H9 (cell line): ENCODE data around the gene KCNK5. TPM values are rescaled to one million over a fixed set of nuclear protein-coding genes. Genes with fewer than 3 reads are reported as not detected.

Experiments used
- DNase-seq: peaks from one replicate; pipeline ENCODE4 v3.0.0-alpha.2; 2017
- H2AFZ ChIP-seq: one replicate; pipeline ENCODE4 v1.6.1; 2013; ENCODE audit warnings: mild to moderate bottlenecking, low read length, control low read depth, moderate library complexity
- H2AK5ac ChIP-seq: 2 replicates; pipeline ENCODE4 v1.6.1; 2013; ENCODE audit warnings: low read length, control low read depth, mixed read lengths; ENCODE audit not compliant: insufficient read length
- H2BK120ac ChIP-seq: one replicate; pipeline ENCODE4 v1.6.1; 2013; ENCODE audit warnings: low read depth, mild to moderate bottlenecking, low read length, control low read depth, inconsistent platforms; ENCODE audit not compliant: poor library complexity, severe bottlenecking
- H2BK12ac ChIP-seq: 2 replicates; pipeline ENCODE4 v1.6.1; 2013; ENCODE audit warnings: low read length, control low read depth, mixed read lengths, low read depth; ENCODE audit not compliant: insufficient read length
- H2BK15ac ChIP-seq: 2 replicates; pipeline ENCODE4 v1.6.1; 2013; ENCODE audit warnings: low read depth, low read length, control low read depth
- H2BK20ac ChIP-seq: one replicate; pipeline ENCODE4 v1.6.1; 2013; ENCODE audit warnings: low read depth, mild to moderate bottlenecking, low read length, control low read depth, inconsistent platforms; ENCODE audit not compliant: poor library complexity, severe bottlenecking
- H2BK5ac ChIP-seq: 2 replicates; pipeline ENCODE4 v1.6.1; 2013; ENCODE audit warnings: low read length, control low read depth, mixed read lengths; ENCODE audit not compliant: insufficient read length
- H3K14ac ChIP-seq: 2 replicates; pipeline ENCODE4 v1.6.1; 2013; ENCODE audit warnings: low read length, control low read depth; ENCODE audit not compliant: insufficient read depth
- H3K18ac ChIP-seq: 2 replicates; pipeline ENCODE4 v1.6.1; 2013; ENCODE audit warnings: low read depth, mild to moderate bottlenecking, mixed read lengths, low read length, control low read depth; ENCODE audit not compliant: insufficient read length
- H3K23ac ChIP-seq: 2 replicates; pipeline ENCODE4 v1.6.1; 2013; ENCODE audit warnings: low read length, control low read depth, mixed read lengths, low read depth; ENCODE audit not compliant: insufficient read length
- H3K23me2 ChIP-seq: 2 replicates; pipeline ENCODE4 v1.6.1; 2013; ENCODE audit warnings: low read depth, mild to moderate bottlenecking, mixed read lengths, low read length, control low read depth; ENCODE audit not compliant: insufficient read length, poor library complexity, severe bottlenecking
- H3K27ac ChIP-seq: 2 replicates; pipeline ENCODE4 v1.5.1; 2013; ENCODE audit warnings: low read length, control low read depth, mixed read lengths, low read depth; ENCODE audit not compliant: insufficient read length
- H3K27me3 ChIP-seq: 2 replicates; pipeline ENCODE4 v1.6.1; 2013; ENCODE audit warnings: low read length, control low read depth, inconsistent platforms; ENCODE audit not compliant: insufficient read depth
- H3K4ac ChIP-seq: 2 replicates; pipeline ENCODE4 v1.6.1; 2013; ENCODE audit warnings: low read depth, mild to moderate bottlenecking, control low read depth, inconsistent platforms, low read length, moderate library complexity
- H3K4me1 ChIP-seq: 2 replicates; pipeline ENCODE4 v1.6.1; 2013; ENCODE audit warnings: low read length, control low read depth, inconsistent platforms; ENCODE audit not compliant: insufficient read depth
- H3K4me2 ChIP-seq: 2 replicates; pipeline ENCODE4 v1.6.1; 2013; ENCODE audit warnings: low read length, control low read depth, mixed read lengths; ENCODE audit not compliant: insufficient read length, insufficient read depth
- H3K56ac ChIP-seq: 2 replicates; pipeline ENCODE4 v1.6.1; 2013; ENCODE audit warnings: low read depth, mild to moderate bottlenecking, mixed read lengths, low read length, control low read depth; ENCODE audit not compliant: insufficient read length
- H3K79me1 ChIP-seq: 2 replicates; pipeline ENCODE4 v1.6.1; 2013; ENCODE audit warnings: low read depth, mild to moderate bottlenecking, moderate library complexity, low read length, control low read depth, inconsistent platforms; ENCODE audit not compliant: insufficient read depth, poor library complexity, severe bottlenecking
- H3K79me2 ChIP-seq: 2 replicates; pipeline ENCODE4 v1.6.1; 2013; ENCODE audit warnings: low read length, control low read depth, inconsistent platforms; ENCODE audit not compliant: insufficient read depth
- H3K9ac ChIP-seq: 2 replicates; pipeline ENCODE4 v1.6.1; 2013; ENCODE audit warnings: low read length, control low read depth, mixed read lengths; ENCODE audit not compliant: insufficient read length; ENCODE audit errors: extremely low read depth
- H3K9me3 ChIP-seq: one replicate; pipeline ENCODE4 v1.6.1; 2013; ENCODE audit warnings: low read depth, low read length, inconsistent platforms; ENCODE audit not compliant: control insufficient read depth
- H3T11ph ChIP-seq: one replicate; pipeline ENCODE4 v1.6.1; 2013; ENCODE audit warnings: mild to moderate bottlenecking, low read length, control low read depth, inconsistent platforms
- H4K20me1 ChIP-seq: one replicate; pipeline ENCODE4 v1.6.1; 2013; ENCODE audit not compliant: control insufficient read depth, insufficient read length, insufficient read depth
- H4K5ac ChIP-seq: 2 replicates; pipeline ENCODE4 v1.6.1; 2013; ENCODE audit warnings: low read depth, mild to moderate bottlenecking, mixed read lengths, low read length, control low read depth; ENCODE audit not compliant: insufficient read length
- H4K8ac ChIP-seq: replicated peaks from 2 replicates; pipeline ENCODE4 v1.6.1; 2013; ENCODE audit warnings: low read length, control low read depth, mixed read lengths, low read depth; ENCODE audit not compliant: insufficient read length
- H4K91ac ChIP-seq: 2 replicates; pipeline ENCODE4 v1.6.1; 2013; ENCODE audit warnings: low read depth, mild to moderate bottlenecking, moderate library complexity, mixed read lengths, low read length, control low read depth; ENCODE audit not compliant: insufficient read length
- H3K27ac Mint-ChIP-seq, 3 experiments: 2 replicates in 2 of 3; 3 replicates in 1 of 3; pipeline ENCODE4 v1.8.0; 2020 to 2021; ENCODE audit warnings: mixed read lengths in 3 of 3, mild to moderate bottlenecking in 1 of 3, moderate library complexity in 1 of 3
- H3K27me3 Mint-ChIP-seq: 2 replicates; pipeline ENCODE4 v1.8.0; 2021; ENCODE audit warnings: low read depth, mild to moderate bottlenecking, moderate library complexity, mixed read lengths
- H3K36me3 Mint-ChIP-seq, 3 experiments: 2 replicates in 2 of 3; 3 replicates in 1 of 3; pipeline ENCODE4 v1.8.0; 2020 to 2021; ENCODE audit warnings: low read depth in 3 of 3, mixed read lengths in 3 of 3; ENCODE audit not compliant: insufficient read depth in 1 of 3
- H3K4me1 Mint-ChIP-seq, 2 experiments: 2 replicates each; pipeline ENCODE4 v1.8.0; 2020; ENCODE audit warnings: mixed read lengths in 2 of 2
- H3K4me3 Mint-ChIP-seq, 2 experiments: 2 replicates in 1 of 2; 3 replicates in 1 of 2; pipeline ENCODE4 v1.8.0; 2020 to 2021; ENCODE audit warnings: mild to moderate bottlenecking in 2 of 2, mixed read lengths in 2 of 2, moderate library complexity in 1 of 2
- H3K9me3 Mint-ChIP-seq, 2 experiments: 2 replicates in 1 of 2; 3 replicates in 1 of 2; pipeline ENCODE4 v1.8.0; 2020; ENCODE audit warnings: mild to moderate bottlenecking in 2 of 2, mixed read lengths in 2 of 2, moderate library complexity in 1 of 2
- CTCF ChIP-seq: fragments of 200-600 bp; sonication (generic); conservative IDR thresholded peaks from 3 replicates; pipeline ENCODE4 v1.8.0; 2021; ENCODE audit warnings: antibody characterized with exemption, mild to moderate bottlenecking
- WGBS: extraction: QIAGEN DNeasy Blood & Tissue Kit; methylation state at CpG from one replicate; pipeline ENCODE4 v1.1.7; 2013; ENCODE audit warnings: missing lambda C conversion rate, low lambda C conversion rate, mixed read lengths; ENCODE audit not compliant: insufficient read length; ENCODE audit errors: extremely low coverage; 5-methylcytosine and 5-hydroxymethylcytosine counted together
- total RNA-seq: library from RNA; stranded (reverse); gene quantifications from 2 replicates; pipeline ENCODE4 v1.2.1, GENCODE V29; 2021

Gene KCNK5
- total RNA-seq, 1 experiment from 2014 or later = 30.0 TPM

GRCh38 chr6:39266375-39266774 is 37.1 kb upstream of the KCNK5 start:
- Mint-ChIP-seq H3K36me3 (peaks cover 2 to 3% (median 2%) of the 10 kb centered on the region in 3 experiments; a peak in 2 of 7 replicates), H3K9me3 (peaks cover 0 to 4% of the 10 kb centered on the region in 2 experiments; a peak in 1 of 5 replicates), H3K27me3 (no peaks in the 10 kb centered on the region), H3K27ac (no peak overlapping the region), H3K4me3 (no peak overlapping the region), H3K4me1 (peaks cover 48 to 56% of the 10 kb centered on the region in 2 experiments)
- Histone ChIP-seq H2BK15ac (no peak overlapping the region), H3K79me1 (no peaks in the 10 kb centered on the region), H3K4me1 (peaks cover under 1% of the 10 kb centered on the region; the same call in 1 of the 2 replicates), H2BK120ac (no peak overlapping the region), H3K18ac (no peak overlapping the region), H3K79me2 (no peaks in the 10 kb centered on the region), H3K4me2 (no peak overlapping the region), H2BK12ac (no peak overlapping the region), H2AFZ (no peak overlapping the region), H3K4ac (no peak overlapping the region), H4K91ac (no peak overlapping the region), H2BK5ac (no peak overlapping the region), H3K23ac (no peak overlapping the region), H4K5ac (no peak overlapping the region), H3K56ac (no peak overlapping the region), H3K14ac (no peak overlapping the region), H3K27me3 (no peaks in the 10 kb centered on the region), H3K9ac (no peak overlapping the region), H3K23me2 (no peaks in the 10 kb centered on the region), H3T11ph (no peak overlapping the region), H3K27ac (no peak overlapping the region), H4K8ac (no peak overlapping the region), H3K9me3 (no peaks in the 10 kb centered on the region), H2AK5ac (no peak overlapping the region), H2BK20ac (no peak overlapping the region), H4K20me1 (no peaks in the 10 kb centered on the region)
- TF ChIP-seq CTCF = no peak
- DNase-seq = no peak
- no CpG with 5 or more reads among the region's 2 CpGs for WGBS
